IMR-90 (cell line): ENCODE results near the gene ZNF155. TPM values are rescaled to one million over a fixed set of nuclear protein-coding genes. Genes with fewer than 3 reads are reported as not detected.

Experiments
- CTCF ChIP-seq: conservative IDR thresholded peaks from 2 replicates; pipeline ENCODE4 v1.5.1; 2012; ENCODE audit warnings: mild to moderate bottlenecking, low read depth, low read length, improper control_type of control experiment
- polyA plus RNA-seq, 3 experiments: library from polyadenylated mRNA; depleted of rRNA; stranded (reverse); fragments of >200 nt; gene quantifications; 2 replicates each; pipeline ENCODE4 v1.2.3, GENCODE V29; 2012; ENCODE audit warnings: low replicate concordance in 1 of 3
- total RNA-seq: library from RNA; depleted of rRNA; stranded (reverse); fragments of >200 nt; gene quantifications from 2 replicates; pipeline ENCODE4 v1.2.3, GENCODE V29; 2012

Gene ZNF155
- total and polyA plus RNA-seq, 2 of the 4 experiments (the other 2 are of a cell fraction): 3.5 to 9.0 TPM

DNA sequence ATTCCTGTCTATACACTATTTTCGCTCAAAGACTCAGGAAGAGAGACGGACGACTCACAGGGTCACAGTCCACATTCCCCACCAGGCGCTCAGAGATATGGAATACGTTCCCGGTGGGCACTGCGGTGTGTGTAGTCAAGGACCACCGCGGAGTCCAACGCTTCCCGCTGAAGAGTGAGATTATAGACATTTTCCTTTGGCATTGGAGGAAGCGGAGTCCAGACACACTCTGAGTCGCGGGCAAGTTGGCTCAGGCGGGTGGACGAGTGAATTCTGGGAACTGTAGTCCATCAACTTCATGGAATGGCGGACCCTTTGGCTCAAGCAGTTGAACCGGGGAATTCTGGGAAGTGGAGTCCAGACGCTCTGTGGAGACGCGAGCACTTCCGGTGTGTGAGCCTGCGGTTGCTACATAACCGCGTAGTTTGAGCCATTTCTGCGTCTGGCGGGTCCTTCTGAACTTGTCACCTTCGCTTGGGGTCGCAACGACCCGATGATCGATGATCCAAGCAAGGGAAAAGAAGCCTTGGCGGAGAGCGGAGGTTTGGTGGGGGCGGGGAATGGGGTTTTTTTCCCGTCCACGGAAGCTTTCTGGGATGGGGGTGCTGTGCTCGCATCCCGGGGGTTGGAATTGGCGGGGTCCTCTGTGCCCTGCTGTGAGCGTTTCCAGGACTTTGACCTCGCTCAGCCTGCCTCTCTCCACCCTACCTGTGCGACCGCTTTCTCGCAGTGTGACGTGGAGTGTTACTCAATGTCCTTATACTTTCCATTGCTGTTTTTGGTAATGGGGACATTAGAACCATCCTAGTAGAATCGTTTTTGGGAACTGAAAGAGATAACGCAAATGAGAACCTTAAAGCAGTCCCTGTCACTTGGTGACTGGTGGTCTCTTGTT, 18.8 kb downstream of the ZNF155 start, which contains the start of gene ZNF230 (continued):
- TF ChIP-seq CTCF: no peak
